ENCODE results near the gene MYO5B.

DNA sequence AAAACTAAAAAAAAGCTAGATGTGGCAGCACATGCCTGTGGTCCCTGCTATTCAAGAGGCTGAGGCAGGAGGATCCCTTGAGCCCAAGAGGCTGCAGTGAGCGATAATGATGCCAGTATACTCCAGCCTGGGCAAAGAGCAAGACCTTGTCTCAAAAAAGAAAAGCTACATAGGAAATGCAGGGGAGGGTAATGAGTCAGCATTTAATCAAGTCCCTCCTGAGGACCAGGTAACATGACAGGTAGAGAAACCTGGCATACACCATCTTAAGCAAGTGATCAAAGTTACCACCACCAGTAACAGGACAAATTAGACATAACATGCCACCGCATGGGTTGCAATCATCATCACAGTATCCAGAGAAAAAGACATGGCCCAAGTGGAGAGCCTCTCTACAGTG is 25.8 kb downstream of the MYO5B start:
- TF ChIP-seq, protein P1, sequence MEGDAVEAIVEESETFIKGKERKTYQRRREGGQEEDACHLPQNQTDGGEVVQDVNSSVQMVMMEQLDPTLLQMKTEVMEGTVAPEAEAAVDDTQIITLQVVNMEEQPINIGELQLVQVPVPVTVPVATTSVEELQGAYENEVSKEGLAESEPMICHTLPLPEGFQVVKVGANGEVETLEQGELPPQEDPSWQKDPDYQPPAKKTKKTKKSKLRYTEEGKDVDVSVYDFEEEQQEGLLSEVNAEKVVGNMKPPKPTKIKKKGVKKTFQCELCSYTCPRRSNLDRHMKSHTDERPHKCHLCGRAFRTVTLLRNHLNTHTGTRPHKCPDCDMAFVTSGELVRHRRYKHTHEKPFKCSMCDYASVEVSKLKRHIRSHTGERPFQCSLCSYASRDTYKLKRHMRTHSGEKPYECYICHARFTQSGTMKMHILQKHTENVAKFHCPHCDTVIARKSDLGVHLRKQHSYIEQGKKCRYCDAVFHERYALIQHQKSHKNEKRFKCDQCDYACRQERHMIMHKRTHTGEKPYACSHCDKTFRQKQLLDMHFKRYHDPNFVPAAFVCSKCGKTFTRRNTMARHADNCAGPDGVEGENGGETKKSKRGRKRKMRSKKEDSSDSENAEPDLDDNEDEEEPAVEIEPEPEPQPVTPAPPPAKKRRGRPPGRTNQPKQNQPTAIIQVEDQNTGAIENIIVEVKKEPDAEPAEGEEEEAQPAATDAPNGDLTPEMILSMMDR (IDR thresholded peaks at IDR 0.05 in 4 of 5, conservative IDR thresholded peaks at IDR 0.05 in 1 of 5): no peak
- no peak for TF ChIP-seq POLR2A (IDR thresholded peaks at IDR 0.05)
